Stimulated activated CD8-positive, alpha-beta memory T cell treated with anti-CD3 and anti-CD28 coated beads, Interleukin-7, amount 100 ng/mL, for 24 hours (primary cell): ENCODE results near the gene CLDN3.
"Not testable (repeated sequence)": the region's sequence is repeated elsewhere in the genome, so short reads cannot be mapped to it uniquely, and the experiment has no call there.

Source experiments
- DNase-seq: peaks from one replicate; pipeline ENCODE4 v3.0.0-alpha.2; 2020; ENCODE audit warnings: low read depth

Gene CLDN3

GRCh38 chr7:73770002-73770859 is at the start of gene CLDN3:
Gene CLDN3, minus strand, starts transcription at chr7:73770270. Its CDS starts 221 bp downstream, at chr7:73770049.
- no peak for DNase-seq

GRCh38 chr7:73817121-73817520 is 47.1 kb upstream of the CLDN3 start:
- DNase-seq, result no peak

GRCh38 chr7:73815436-73815835 is 45.4 kb upstream of the CLDN3 start:
- no peak for DNase-seq

- DNase-seq, result no peak
These were observed 42.9 kb upstream of the CLDN3 start for GRCh38 chr7:73812996-73813395.

- peak; percentile 39 for DNase-seq
These were observed 41.7 kb upstream of the CLDN3 start for GRCh38 chr7:73811760-73812168.

- DNase-seq, result no peak
These were observed 40.9 kb upstream of the CLDN3 start for GRCh38 chr7:73810998-73811360.

GRCh38 chr7:73809467-73809951 is 39.4 kb upstream of the CLDN3 start:
- no peak for DNase-seq

GRCh38 chr7:73802459-73802858 is 32.4 kb upstream of the CLDN3 start:
- DNase-seq, result no peak

GRCh38 chr7:73801577-73801976 is 31.5 kb upstream of the CLDN3 start:
- DNase-seq, result no peak

- DNase-seq, result no peak
These were observed 29.4 kb upstream of the CLDN3 start for GRCh38 chr7:73799282-73800141.

GRCh38 chr7:73797176-73797575 is 27.1 kb upstream of the CLDN3 start:
- DNase-seq, result not testable (repeated sequence)

- not testable (repeated sequence) for DNase-seq
These were observed 26.6 kb upstream of the CLDN3 start for GRCh38 chr7:73796656-73797055.

GRCh38 chr7:73795188-73795587 is 25.1 kb upstream of the CLDN3 start:
- DNase-seq, result not testable (repeated sequence)

GRCh38 chr7:73791170-73791690 is 21.2 kb upstream of the CLDN3 start:
- DNase-seq, result not testable (repeated sequence)

- no peak for DNase-seq
These were observed 19.0 kb upstream of the CLDN3 start for GRCh38 chr7:73789051-73789450.

GRCh38 chr7:73787786-73788048 is 17.6 kb upstream of the CLDN3 start:
- not testable (repeated sequence) for DNase-seq

- DNase-seq, result no peak
These were observed 16.5 kb upstream of the CLDN3 start for GRCh38 chr7:73786588-73786987.

- DNase-seq, result no peak
These were observed 9.4 kb upstream of the CLDN3 start for GRCh38 chr7:73779517-73779916.

- no peak for DNase-seq
These were observed 8.8 kb upstream of the CLDN3 start for GRCh38 chr7:73778801-73779389.

GRCh38 chr7:73774923-73775322 is 4.9 kb upstream of the CLDN3 start:
- DNase-seq, result no peak

GRCh38 chr7:73773700-73774517 is 3.8 kb upstream of the CLDN3 start:
- no peak for DNase-seq
